GM18505 (cell line): ENCODE measurements around the gene PSMA1.
A peak's percentile ranks its signal among the peaks of the same experiment; 100 is the strongest.
"Not testable (repeated sequence)": the region's sequence is repeated elsewhere in the genome, so short reads cannot be mapped to it uniquely, and the experiment has no call there.

Source experiments
- ATAC-seq: cut with Tn5 transposase; IDR thresholded peaks from one replicate; pipeline ENCODE4 v1.9.1; 2021; ENCODE audit not compliant: unreplicated experiment
- POLR2A ChIP-seq: IDR thresholded peaks from 4 replicates; pipeline ENCODE4 v1.6.1; 2011; ENCODE audit warnings: borderline replicate concordance; ENCODE audit not compliant: insufficient read depth, insufficient read length; ENCODE audit errors: extremely low read depth

Gene PSMA1

GRCh38 chr11:14541192-14541947 lies 21.2 kb upstream of the PSMA1 start:
- TF ChIP-seq POLR2A, result no peak
- no peak for ATAC-seq

- TF ChIP-seq POLR2A, result no peak
Measured at GRCh38 chr11:14539982-14540421, 19.8 kb upstream of the PSMA1 start.

DNA sequence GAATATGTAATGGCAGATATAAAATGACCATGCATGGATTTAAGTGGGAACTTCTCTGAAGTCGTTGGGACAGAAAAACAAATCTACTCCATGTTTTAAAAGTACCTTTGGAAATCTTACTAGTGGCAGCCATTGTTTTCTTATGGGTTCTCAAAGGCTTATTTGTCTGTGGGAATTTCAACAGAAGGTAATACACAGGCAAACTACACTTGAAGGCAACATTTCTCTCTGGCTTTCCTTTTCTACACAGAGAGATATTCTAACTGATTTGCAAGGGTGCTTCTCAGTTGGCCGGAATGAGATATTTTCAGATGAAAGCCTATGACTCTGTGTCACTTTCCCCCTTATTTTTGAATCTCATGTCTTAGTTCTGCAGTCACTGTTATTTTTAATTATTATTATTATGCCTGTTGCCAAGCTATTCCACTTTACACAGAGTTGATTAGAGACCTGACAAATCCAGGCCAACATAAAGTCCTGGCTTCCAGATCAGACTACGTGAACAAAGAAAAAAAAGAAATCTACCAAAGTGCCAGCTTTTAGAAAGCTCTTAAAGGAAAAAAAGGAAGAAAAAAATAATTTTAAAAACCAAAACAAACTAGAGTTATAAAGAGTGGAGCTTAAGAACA lies 18.9 kb upstream of the PSMA1 start:
- no peak for ATAC-seq
- no peak for TF ChIP-seq POLR2A

More at GRCh38 chr11:14539982-14540421, 19.8 kb upstream of the PSMA1 start:
- ATAC-seq, result no peak

DNA sequence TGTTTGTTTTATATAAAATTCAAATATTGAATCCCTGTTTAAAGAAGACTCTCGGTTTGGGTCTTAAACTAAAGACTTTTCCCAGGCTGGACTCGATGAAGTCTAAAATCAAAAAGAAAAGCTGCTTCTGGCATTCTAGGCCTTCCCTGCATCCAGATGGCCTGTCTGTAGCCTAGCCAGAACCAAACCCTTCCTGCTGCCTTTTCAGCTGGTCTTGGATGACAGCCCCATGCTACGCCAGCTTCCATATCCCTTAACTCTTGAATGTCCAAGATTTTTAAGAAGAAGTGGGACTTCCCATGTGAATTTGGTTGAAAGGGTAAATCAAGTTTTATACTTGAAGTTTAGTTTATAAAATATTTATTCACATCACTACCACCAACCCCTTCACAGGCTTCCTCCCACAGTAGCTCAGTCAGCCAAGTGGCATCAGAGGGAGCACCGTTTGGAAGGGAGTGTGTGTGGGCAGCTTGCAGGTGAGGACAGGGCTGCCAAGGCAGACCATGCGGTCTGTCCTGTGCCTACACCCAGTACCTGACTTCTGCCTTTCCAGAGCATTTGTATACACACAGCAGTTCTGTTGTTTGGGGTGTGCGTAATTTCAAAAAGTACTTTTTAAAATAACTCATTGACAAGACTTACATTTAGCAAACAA lies 18.2 kb upstream of the PSMA1 start:
- no peak for TF ChIP-seq POLR2A
- ATAC-seq, result no peak

DNA sequence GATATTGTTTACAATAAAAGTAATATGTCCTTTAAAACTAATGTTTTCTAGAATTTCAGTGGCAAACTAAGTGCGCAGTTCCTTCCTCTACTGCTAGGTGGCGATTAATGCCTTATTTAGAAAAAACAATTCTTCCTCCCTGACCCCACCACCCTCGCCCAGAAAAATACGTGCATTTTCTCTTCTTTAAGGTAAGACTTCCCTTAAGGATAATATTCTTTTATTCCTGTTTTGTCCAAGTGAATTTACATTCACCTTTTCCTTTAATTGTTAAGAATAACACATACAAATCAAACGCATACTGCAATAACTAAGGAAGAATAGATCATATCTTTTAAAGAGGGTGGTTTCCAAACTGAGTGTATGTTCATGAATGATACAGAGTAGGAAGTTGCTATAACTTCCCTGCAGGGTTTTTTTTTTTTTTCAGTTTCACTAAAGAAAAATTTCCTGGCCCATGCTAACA lies 17.0 kb upstream of the PSMA1 start:
- no peak for TF ChIP-seq POLR2A
- ATAC-seq, result peak; percentile 80

DNA sequence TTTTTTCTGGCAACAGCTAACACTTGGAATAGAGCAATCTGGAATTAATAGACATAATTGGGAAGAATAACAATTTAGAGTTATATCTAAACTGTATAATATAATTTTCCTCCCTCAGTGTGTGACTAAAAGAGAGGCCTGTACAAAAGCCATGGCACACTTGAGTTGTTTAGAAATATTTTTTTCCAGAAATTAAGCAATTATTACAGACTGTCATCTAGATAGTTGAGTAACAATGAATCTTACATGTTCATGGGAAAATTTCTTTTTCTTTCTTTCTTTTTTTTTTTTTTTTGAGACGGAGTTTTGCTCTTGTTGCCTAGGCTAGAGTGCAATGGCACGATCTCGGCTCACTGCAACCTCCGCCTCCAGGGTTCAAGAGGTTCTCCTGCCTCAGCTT lies 15.0 kb upstream of the PSMA1 start:
- not testable (repeated sequence) for ATAC-seq

DNA sequence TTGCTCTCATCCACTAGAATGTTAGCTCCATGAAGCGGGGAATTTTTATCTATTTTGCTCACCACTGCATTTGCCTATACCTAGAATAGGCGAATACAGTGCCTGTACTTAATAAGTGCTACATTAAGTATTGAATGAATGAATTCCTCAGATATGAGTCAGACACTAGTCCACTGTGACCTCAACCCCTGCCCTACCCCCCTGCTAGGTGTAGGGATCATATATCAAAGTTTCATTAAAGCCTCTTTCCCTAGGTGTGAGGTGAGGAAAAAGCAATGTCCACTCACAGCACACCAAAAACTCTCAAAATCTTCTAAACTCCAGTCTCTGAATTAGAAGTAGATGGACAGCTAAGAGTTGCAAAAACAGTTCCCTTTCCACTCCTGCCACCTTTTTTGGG lies 9.8 kb upstream of the PSMA1 start:
- TF ChIP-seq POLR2A, result no peak
- ATAC-seq, result no peak

DNA sequence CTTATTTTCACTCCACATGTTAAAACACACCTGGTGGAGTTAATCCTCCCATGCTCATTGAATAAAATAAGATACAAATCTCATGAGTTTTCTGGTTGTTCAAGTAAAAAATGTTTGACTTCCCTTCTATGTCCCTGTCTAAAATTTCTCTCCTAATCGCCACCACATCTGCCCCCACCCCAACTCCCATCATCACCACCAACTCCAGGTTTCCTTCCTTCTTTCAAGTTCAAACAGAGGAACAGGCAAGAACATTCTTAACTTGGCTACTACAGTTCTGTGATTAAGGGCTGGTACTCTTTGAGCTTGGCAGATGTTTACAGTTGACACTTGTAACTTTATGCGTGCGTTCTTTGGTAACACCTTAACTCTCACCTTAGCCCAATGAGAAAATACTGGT lies 9.1 kb upstream of the PSMA1 start:
- no peak for ATAC-seq
- TF ChIP-seq POLR2A, result no peak

DNA sequence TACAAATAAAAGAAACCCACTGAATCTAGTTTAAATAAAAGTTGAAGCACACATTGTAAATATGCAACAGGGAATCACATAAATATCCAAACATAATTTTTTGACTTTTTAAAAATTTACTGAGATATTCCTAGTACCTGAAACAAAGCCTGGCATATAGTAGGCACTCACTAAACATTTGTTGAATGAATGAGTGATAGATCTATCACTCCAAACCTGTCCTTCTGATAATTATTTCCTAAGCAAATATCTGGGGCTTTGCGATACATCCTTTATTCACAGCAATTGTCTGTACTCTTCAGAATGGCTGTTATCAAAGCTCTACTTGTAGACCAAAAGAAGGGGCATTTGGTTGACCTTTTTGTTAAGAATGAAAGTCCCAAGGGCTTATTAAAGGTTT lies 2.6 kb upstream of the PSMA1 start:
- no peak for TF ChIP-seq POLR2A
- ATAC-seq, result no peak

DNA sequence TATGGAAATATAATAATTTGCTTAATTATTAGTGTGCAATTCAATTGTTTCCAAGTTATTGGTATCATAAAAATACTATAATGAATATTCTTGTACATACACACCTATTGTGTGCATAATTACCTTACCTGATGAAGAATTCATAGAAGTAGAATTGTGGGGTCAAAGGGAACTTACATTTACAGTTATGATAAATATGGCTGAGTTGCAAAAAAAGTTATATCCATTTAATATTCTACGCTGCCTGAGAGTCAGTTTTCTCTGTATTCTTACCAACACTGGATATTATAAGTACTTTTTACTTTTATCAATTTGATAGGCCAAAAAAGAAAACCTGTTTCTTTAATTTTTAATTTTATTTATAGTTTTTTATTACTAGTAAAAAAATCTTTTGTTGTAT lies 2.1 kb upstream of the PSMA1 start:
- TF ChIP-seq POLR2A, result no peak
- no peak for ATAC-seq

GRCh38 chr11:14520747-14521151 lies 563 bp upstream of the PSMA1 start:
- no peak for TF ChIP-seq POLR2A
- ATAC-seq, result no peak

GRCh38 chr11:14519597-14519916 lies 629 bp downstream of the PSMA1 start:
- peak; percentile 6 for ATAC-seq
- no peak for TF ChIP-seq POLR2A

DNA sequence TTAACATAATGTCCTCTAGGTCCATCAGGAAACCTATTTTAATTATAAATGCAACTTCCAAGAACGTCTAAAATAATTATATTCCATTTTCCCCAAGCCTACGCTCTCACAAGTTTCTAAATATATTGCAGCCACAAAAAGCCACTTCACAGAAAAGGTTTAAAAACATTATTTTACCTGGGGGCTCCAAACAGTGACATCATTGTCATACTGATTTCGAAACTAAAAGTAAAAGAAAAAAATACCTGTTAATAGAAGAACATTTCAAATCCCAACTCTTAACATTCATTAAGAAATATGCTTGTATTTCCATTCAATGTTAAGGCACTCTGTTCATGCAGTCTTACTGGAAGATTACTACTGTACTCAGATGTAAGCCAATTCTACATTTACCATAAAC lies 1.4 kb downstream of the PSMA1 start:
- no peak for ATAC-seq
- no peak for TF ChIP-seq POLR2A

- ATAC-seq, result no peak
- TF ChIP-seq POLR2A, result no peak
Measured at GRCh38 chr11:14513800-14514199, 6.4 kb downstream of the PSMA1 start.

- ATAC-seq, result no peak
- TF ChIP-seq POLR2A, result no peak
Measured at GRCh38 chr11:14506532-14506931, 13.7 kb downstream of the PSMA1 start.

- TF ChIP-seq POLR2A, result no peak
- no peak for ATAC-seq
Measured at GRCh38 chr11:14503023-14503422, 17.2 kb downstream of the PSMA1 start.
